OCI-LY7 (cell line): ENCODE measurements around the gene MYCBPAP. TPM values are rescaled to one million over a fixed set of nuclear protein-coding genes. Genes with fewer than 3 reads are reported as not detected.

Source experiments
- BruUV-seq: library from RNA; stranded (reverse); fragments of 400-500 nt; replicated peaks from 2 replicates; lab custom pipeline; 2021; lab: Mats Ljungman, UMichigan
- CTCF ChIA-PET: fragments of 300-600 bp; sonication (Branson Sonifier 250); formaldehyde crosslinking; loops from one replicate; lab custom pipeline; 2022; ENCODE audit warnings: antibody characterized with exemption; ENCODE audit not compliant: unreplicated experiment; lab: Charles Lee
- POLR2A ChIA-PET: fragments of 300-600 bp; sonication (Branson Sonifier 250); formaldehyde crosslinking; loops from one replicate; lab custom pipeline; 2022; ENCODE audit warnings: antibody characterized with exemption; lab: Charles Lee
- DNase-seq: peaks from one replicate; pipeline ENCODE4 v3.0.0-alpha.2; 2015; ENCODE audit warnings: low spot score
- H2AFZ ChIP-seq: fragments of 200-600 bp; sonication (generic), shearing (Covaris generic); 2 replicates; pipeline ENCODE4 v1.6.1; 2014; ENCODE audit warnings: mild to moderate bottlenecking, antibody characterized with exemption, low read length, moderate library complexity
- H3K27ac ChIP-seq: fragments of 200-600 bp; sonication (generic); 2 replicates; pipeline ENCODE4 v1.5.1; 2014; ENCODE audit warnings: mixed run types, low read depth, mild to moderate bottlenecking, moderate library complexity, low read length, inconsistent platforms; ENCODE audit not compliant: poor library complexity, severe bottlenecking
- H3K36me3 ChIP-seq: fragments of 200-600 bp; sonication (generic); 2 replicates; pipeline ENCODE4 v1.6.1; 2014; ENCODE audit warnings: mild to moderate bottlenecking, antibody characterized with exemption, low read length, moderate library complexity, mixed read lengths; ENCODE audit not compliant: insufficient read depth
- H3K4me1 ChIP-seq: fragments of 200-600 bp; sonication (generic); 2 replicates; pipeline ENCODE4 v1.5.1; 2014; ENCODE audit warnings: mild to moderate bottlenecking, low read length; ENCODE audit not compliant: insufficient read depth, poor library complexity, severe bottlenecking
- H3K4me2 ChIP-seq: fragments of 200-600 bp; sonication (generic); 2 replicates; pipeline ENCODE4 v1.6.1; 2014; ENCODE audit warnings: mild to moderate bottlenecking, low read length
- H3K4me3 ChIP-seq: fragments of 200-600 bp; sonication (generic); 2 replicates; pipeline ENCODE4 v1.5.1; 2014; ENCODE audit warnings: mild to moderate bottlenecking, low read depth, low read length; ENCODE audit not compliant: poor library complexity, severe bottlenecking
- H3K79me2 ChIP-seq: fragments of 200-600 bp; sonication (generic); 2 replicates; pipeline ENCODE4 v1.6.1; 2016; ENCODE audit warnings: low read depth, mild to moderate bottlenecking, low read length, moderate library complexity, mixed read lengths; ENCODE audit not compliant: insufficient read depth
- H3K9me2 ChIP-seq: fragments of 200-600 bp; sonication (generic); 2 replicates; pipeline ENCODE4 v1.6.1; 2016; ENCODE audit warnings: mild to moderate bottlenecking, low read length, mixed read lengths; ENCODE audit not compliant: insufficient read depth
- H3K9me3 ChIP-seq: fragments of 200-600 bp; sonication (generic); 2 replicates; pipeline ENCODE4 v1.6.1; 2014; ENCODE audit warnings: mild to moderate bottlenecking, mixed run types, low read length, mixed read lengths
- H4K20me1 ChIP-seq: fragments of 200-600 bp; sonication (generic); 2 replicates; pipeline ENCODE4 v1.6.1; 2014; ENCODE audit warnings: mild to moderate bottlenecking, antibody characterized with exemption, low read length, moderate library complexity, mixed read lengths; ENCODE audit not compliant: insufficient read depth
- CTCF ChIP-seq: fragments of 200-600 bp; sonication (generic); conservative IDR thresholded peaks from 2 replicates; pipeline ENCODE4 v1.5.1; 2014; ENCODE audit warnings: mild to moderate bottlenecking, antibody characterized with exemption, low read length, moderate library complexity, mixed read lengths
- EZH2phosphoT487 ChIP-seq: fragments of 200-600 bp; sonication (generic); IDR thresholded peaks from 2 replicates; pipeline ENCODE4 v1.6.1; 2018; ENCODE audit warnings: low read depth, borderline replicate concordance, mild to moderate bottlenecking, mixed run types, antibody characterized with exemption, low read length, moderate library complexity, mixed read lengths
- intact Hi-C: fragments of 100-400 bp; cut with micrococcal nuclease; formaldehyde crosslinking; loops from one replicate; pipeline ENCODE4 v1.10.0; 2022; ENCODE audit not compliant: unreplicated experiment
- total RNA-seq, 2 experiments: library from RNA; depleted of rRNA in 1 of 2; stranded (reverse); fragments of >200 nt in 1 of 2; shearing (Covaris generic) in 1 of 2; gene quantifications; 2 replicates each; pipeline ENCODE4 v1.2.3, GENCODE V29; 2014 to 2022

The MYCBPAP gene
- total RNA-seq, 2 experiments from 2014 or later: 5.0 to 6.8 TPM

GRCh38 chr17:50564916-50565315 is 56.7 kb downstream of the MYCBPAP start:
- BruUV-seq: no TSS peak
- Histone ChIP-seq H2AFZ (no peak overlapping the region), H4K20me1 (no peaks in the 10 kb centered on the region), H3K79me2 (no peaks in the 10 kb centered on the region), H3K4me1 (peaks cover 5% of the 10 kb centered on the region), H3K27ac (no peak overlapping the region), H3K9me3 (no peaks in the 10 kb centered on the region), H3K4me2 (no peak overlapping the region), H3K36me3 (no peaks in the 10 kb centered on the region), H3K4me3 (no peak overlapping the region), H3K9me2 (no peaks in the 10 kb centered on the region)
- ChIA-PET POLR2A (no interaction called here), CTCF (no interaction called here)
- DNase-seq: no peak
- intact Hi-C loops: no loop called here
- TF ChIP-seq EZH2phosphoT487 (no peak), CTCF (no peak)

DNA sequence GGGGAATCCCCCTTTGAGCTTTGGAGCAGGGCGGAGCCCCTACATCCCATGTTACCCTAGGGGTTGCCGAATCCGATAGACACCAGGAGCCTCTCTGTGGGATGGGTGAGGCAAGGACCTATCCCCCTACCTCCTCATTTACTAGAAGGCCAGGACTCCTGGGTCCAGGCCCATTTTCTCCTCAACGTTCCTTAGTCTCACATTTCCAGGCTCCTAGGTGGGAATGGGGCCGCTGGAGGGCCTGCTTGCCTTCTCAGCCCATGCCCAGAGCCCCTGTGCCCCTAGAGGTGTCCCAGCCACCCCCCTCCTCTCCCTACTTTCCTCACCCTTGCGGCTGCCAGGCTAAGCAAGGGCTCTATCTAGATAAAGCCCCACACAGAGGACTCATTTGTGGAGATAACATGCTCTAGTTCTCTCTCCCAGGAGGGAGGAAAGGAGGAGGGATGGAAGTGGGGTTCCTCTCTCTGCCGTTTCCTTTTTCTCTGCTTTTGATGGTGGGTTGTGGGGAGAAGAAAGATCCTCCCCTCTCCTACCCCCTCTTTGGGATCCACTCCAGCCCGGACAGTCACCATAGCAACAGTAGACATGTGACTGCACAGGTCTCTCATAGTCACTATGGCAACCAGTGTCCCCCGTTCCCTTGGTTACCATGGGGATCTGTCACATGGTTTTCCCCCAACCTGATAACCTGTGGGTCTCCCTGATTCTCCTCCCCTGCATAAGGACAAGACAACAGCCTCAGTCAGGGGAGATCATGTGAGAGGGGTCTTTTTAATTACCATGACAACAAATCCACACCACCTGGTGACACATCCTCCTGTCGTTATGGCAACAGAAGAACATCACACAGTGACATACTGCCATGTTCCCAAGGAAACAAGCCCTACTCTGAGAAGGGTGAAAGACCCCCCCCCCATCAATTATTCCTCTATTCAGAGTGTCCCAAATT is 57.4 kb downstream of the MYCBPAP start:
- no peaks in the 10 kb centered on the region for H3K36me3 ChIP-seq
- no peaks in the 10 kb centered on the region for H3K4me1 ChIP-seq
- CTCF ChIA-PET: no interaction called here
- no peaks in the 10 kb centered on the region for H3K79me2 ChIP-seq
- TF ChIP-seq CTCF (no peak), EZH2phosphoT487 (no peak)
- BruUV-seq: no TSS peak
- POLR2A ChIA-PET: no interaction called here
- H3K9me2 ChIP-seq: no peaks in the 10 kb centered on the region
- no peaks in the 10 kb centered on the region for H3K9me3 ChIP-seq
- no peak overlapping the region for H3K4me2 ChIP-seq
- H3K27ac ChIP-seq: no peak overlapping the region
- no peaks in the 10 kb centered on the region for H4K20me1 ChIP-seq
- no peak overlapping the region for H2AFZ ChIP-seq
- DNase-seq: no peak
- intact Hi-C loops: no loop called here
- H3K4me3 ChIP-seq: no peak overlapping the region

- intact Hi-C loops: no loop called here
- H3K4me2 ChIP-seq: no peak overlapping the region
- ChIA-PET CTCF (interaction anchor here (0.6 kb wide), 1 partner anchor 405 kb away, joined by 3 read pairs; no protein-coding TSS in a partner anchor), POLR2A (no interaction called here)
- DNase-seq: no peak
- no peak overlapping the region for H2AFZ ChIP-seq
- H3K36me3 ChIP-seq: no peaks in the 10 kb centered on the region
- no peak overlapping the region for H3K4me3 ChIP-seq
- H3K9me2 ChIP-seq: no peaks in the 10 kb centered on the region
- TF ChIP-seq CTCF: no peak
- no peak for TF ChIP-seq EZH2phosphoT487
- H3K9me3 ChIP-seq: no peaks in the 10 kb centered on the region
- H3K27ac ChIP-seq: no peak overlapping the region
- no TSS peak for BruUV-seq
- no peaks in the 10 kb centered on the region for H3K4me1 ChIP-seq
- H3K79me2 ChIP-seq: no peaks in the 10 kb centered on the region
- H4K20me1 ChIP-seq: no peaks in the 10 kb centered on the region
Measured at GRCh38 chr17:50566886-50567285, 58.6 kb downstream of the MYCBPAP start.
